WI38 (cell line): ENCODE measurements around the gene LRRC3C.

Experiments
- H3K4me3 ChIP-seq: 2 replicates; pipeline ENCODE4 v1.5.1; 2011; ENCODE audit warnings: low read depth, mild to moderate bottlenecking, control low read depth, low read length
- CTCF ChIP-seq: IDR thresholded peaks from 2 replicates; pipeline ENCODE4 v1.5.1; 2012; ENCODE audit warnings: low read depth, mild to moderate bottlenecking, control low read depth, low read length

The LRRC3C gene

GRCh38 chr17:39981207-39981741, 53.7 kb downstream of the LRRC3C start:
- peak overlapping the region; percentile 84 for H3K4me3 ChIP-seq
- no peak for TF ChIP-seq CTCF

- TF ChIP-seq CTCF, result no peak
- peak overlapping the region; percentile 84 for H3K4me3 ChIP-seq
These were observed 54.3 kb downstream of the LRRC3C start for GRCh38 chr17:39981766-39982375.

- no peak for TF ChIP-seq CTCF
- no peak overlapping the region for H3K4me3 ChIP-seq
These were observed 60.8 kb downstream of the LRRC3C start for GRCh38 chr17:39988206-39988810.

GRCh38 chr17:39994448-39994847, 66.9 kb downstream of the LRRC3C start:
- no peak overlapping the region for H3K4me3 ChIP-seq
- TF ChIP-seq CTCF, result no peak
